Heart left ventricle (tissue), 13 donors: ENCODE measurements around the gene ADGRG2.

Experiments used
- CTCF ChIP-seq, 12 donors: fragments of 200-600 bp; sonication (generic) in 4 of 12; IDR thresholded peaks; one replicate each; pipeline versions ENCODE4 v1.5.0 to v1.8.0; 2018 to 2022; ENCODE audit warnings: antibody characterized with exemption in 12 of 12, mild to moderate bottlenecking in 5 of 12
- POLR2A ChIP-seq, 2 donors: fragments of 450-650 bp; IDR thresholded peaks; one replicate each; pipeline ENCODE4 v1.6.1; 2017; ENCODE audit warnings: antibody characterized with exemption in 2 of 2, mild to moderate bottlenecking in 2 of 2, moderate library complexity in 2 of 2
- donor health status: ischemic (EF 13 %, LVEDD 7.1; RV severe dilation, severe dysfunction).
- donor health status: DM: no; HTN: yes; CAD: no.
- donor health status: DM: no; HTN: no; CAD: no.
- donor health status: ischemic (EF 25% LVEDD 6.9; RV normal size, moderate dysfunction).
- donor health status: ischemic (EF 25% LVEDD 5.7; RV mildly dilated, moderate dysfunction).
- donor health status: ischemic (EF 35%, LVEDD 5.7; RV mildly dilated, moderate dysfunction).
- donor health status: nonischemic (EF 11% LVEDD 7.7; RV severe dilation, severe dysfunction).
- donor health status: DM: yes; HTN: yes; CAD: no.
- donor health status: PGD.
- donor health status: ischemic (EF 29% LVEDD 5.4; RV normal size, mild dysfunction).
- donor health status: nonischemic (EF 23%, LVEDD 6.1; RV moderate dilation, normal function).

DNA sequence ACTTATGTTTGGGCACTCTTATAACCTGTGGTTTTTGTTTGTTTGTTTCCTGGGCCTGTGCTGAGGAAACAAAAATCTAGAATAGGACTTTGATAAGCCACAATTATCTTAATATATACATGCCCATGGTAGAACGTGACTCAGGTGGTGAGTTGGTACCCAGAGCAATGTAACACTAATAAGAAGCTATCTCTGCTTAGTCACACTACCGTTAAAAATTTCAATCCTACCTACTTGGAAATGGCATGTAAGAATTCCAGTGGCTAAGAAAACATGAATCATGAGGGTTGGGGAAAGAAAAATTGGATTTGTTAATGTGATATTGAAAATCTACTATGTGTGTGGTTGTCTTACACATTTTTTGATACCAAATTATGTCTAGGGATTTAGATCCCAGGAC is 30.5 kb upstream of the ADGRG2 start:
- TF ChIP-seq CTCF (IDR thresholded peaks at IDR 0.05) (no peak), POLR2A (IDR thresholded peaks at IDR 0.05) (no peak)
